ENCODE results near the gene NGB. TPM values are rescaled to one million over a fixed set of nuclear protein-coding genes. Genes with fewer than 3 reads are reported as not detected.

The NGB gene
- total and polyA plus RNA-seq, 2 experiments from 2014 or later: not detected

- Histone ChIP-seq H3K4me1 (ENCODE audit: insufficient read depth) (no peaks in the 10 kb centered on the region), H4K20me1 (ENCODE audit: insufficient read depth, poor library complexity, severe bottlenecking) (no peaks in the 10 kb centered on the region), H3K9me3 (ENCODE audit: low read depth) (no peaks in the 10 kb centered on the region), H3K9me2 (replicated peaks; ENCODE audit: insufficient read depth) (no peaks in the 10 kb centered on the region), H3K36me3 (replicated peaks; ENCODE audit: insufficient read depth, low read depth) (no peaks in the 10 kb centered on the region), H3K27me3 (no peaks in the 10 kb centered on the region), H3K4me2 (no peak overlapping the region), H2AFZ (no peak overlapping the region), H3K27ac (no peak overlapping the region), H3K4me3 (no peak overlapping the region), H3K79me2 (no peaks in the 10 kb centered on the region)
- WGBS (ENCODE audit: low lambda C conversion rate, missing lambda C conversion rate): 58% methylated on average over 10 of the region's 11 CpGs
- DNase-seq (ENCODE audit: low spot score): no peak
- no peak for TF ChIP-seq EZH2 (IDR thresholded peaks at IDR 0.05; ENCODE audit: borderline replicate concordance)
- no peak for TF ChIP-seq EZH2phosphoT487 (IDR thresholded peaks at IDR 0.05; ENCODE audit: low read depth, severe bottlenecking, unreplicated experiment)
- TF ChIP-seq, protein P1, sequence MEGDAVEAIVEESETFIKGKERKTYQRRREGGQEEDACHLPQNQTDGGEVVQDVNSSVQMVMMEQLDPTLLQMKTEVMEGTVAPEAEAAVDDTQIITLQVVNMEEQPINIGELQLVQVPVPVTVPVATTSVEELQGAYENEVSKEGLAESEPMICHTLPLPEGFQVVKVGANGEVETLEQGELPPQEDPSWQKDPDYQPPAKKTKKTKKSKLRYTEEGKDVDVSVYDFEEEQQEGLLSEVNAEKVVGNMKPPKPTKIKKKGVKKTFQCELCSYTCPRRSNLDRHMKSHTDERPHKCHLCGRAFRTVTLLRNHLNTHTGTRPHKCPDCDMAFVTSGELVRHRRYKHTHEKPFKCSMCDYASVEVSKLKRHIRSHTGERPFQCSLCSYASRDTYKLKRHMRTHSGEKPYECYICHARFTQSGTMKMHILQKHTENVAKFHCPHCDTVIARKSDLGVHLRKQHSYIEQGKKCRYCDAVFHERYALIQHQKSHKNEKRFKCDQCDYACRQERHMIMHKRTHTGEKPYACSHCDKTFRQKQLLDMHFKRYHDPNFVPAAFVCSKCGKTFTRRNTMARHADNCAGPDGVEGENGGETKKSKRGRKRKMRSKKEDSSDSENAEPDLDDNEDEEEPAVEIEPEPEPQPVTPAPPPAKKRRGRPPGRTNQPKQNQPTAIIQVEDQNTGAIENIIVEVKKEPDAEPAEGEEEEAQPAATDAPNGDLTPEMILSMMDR (IDR thresholded peaks at IDR 0.05; ENCODE audit: poor library complexity): no peak
Measured at GRCh38 chr14:77259025-77259715, 11.8 kb downstream of the NGB start.

DNA sequence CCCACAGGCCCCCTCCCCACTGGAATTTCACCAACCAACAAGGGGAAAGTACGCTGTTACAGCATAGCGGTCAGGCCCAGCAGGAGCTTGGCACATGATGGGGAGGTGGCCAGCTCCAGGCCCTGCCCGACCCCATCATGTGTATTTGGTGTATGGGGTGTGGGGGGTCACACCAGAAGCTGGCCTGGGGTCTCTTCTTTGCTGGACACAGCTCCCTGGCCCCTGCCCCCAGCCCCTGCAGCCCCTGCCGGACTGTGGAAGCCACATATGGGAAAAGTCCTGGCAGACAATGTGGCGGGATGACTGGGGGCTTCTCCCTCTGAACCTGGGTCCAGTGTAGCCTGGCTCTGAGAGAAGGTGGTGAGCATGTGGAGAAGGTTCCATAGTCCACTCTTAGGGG is 12.4 kb downstream of the NGB start:
- TF ChIP-seq EZH2phosphoT487 (IDR thresholded peaks at IDR 0.05; ENCODE audit: low read depth, severe bottlenecking, unreplicated experiment) (no peak), EZH2 (IDR thresholded peaks at IDR 0.05; ENCODE audit: borderline replicate concordance) (no peak)
- TF ChIP-seq, protein P1 (IDR thresholded peaks at IDR 0.05; ENCODE audit: poor library complexity): no peak
- no peak for DNase-seq (ENCODE audit: low spot score)

DNA sequence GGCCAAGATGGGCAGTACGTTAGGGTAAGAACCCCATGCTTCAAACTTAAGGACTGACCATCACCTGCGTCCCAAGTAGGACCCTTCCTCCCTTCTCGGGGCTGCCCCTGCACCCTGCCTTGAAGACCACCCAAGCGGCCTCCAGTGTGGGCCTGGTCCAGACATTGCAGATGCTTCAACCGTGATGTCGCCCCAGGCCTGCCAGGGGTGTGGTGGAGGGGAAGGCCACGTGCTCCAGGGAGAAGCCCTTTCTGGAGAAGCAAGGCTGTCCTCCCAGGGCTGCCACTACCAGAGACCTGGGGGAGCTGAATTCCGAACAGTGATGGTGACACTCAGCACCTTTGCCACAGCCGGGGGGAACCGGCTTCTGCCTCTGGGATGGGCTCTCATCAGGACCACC is 13.3 kb downstream of the NGB start:
- Histone ChIP-seq H3K4me3 (no peak overlapping the region), H4K20me1 (ENCODE audit: insufficient read depth, poor library complexity, severe bottlenecking) (no peaks in the 10 kb centered on the region), H2AFZ (no peak overlapping the region), H3K27me3 (no peaks in the 10 kb centered on the region), H3K4me1 (ENCODE audit: insufficient read depth) (no peaks in the 10 kb centered on the region), H3K4me2 (no peak overlapping the region), H3K79me2 (no peaks in the 10 kb centered on the region), H3K36me3 (replicated peaks; ENCODE audit: insufficient read depth, low read depth) (no peaks in the 10 kb centered on the region), H3K9me2 (replicated peaks; ENCODE audit: insufficient read depth) (no peaks in the 10 kb centered on the region), H3K27ac (no peak overlapping the region), H3K9me3 (ENCODE audit: low read depth) (no peaks in the 10 kb centered on the region)
- TF ChIP-seq, protein P1 (IDR thresholded peaks at IDR 0.05; ENCODE audit: poor library complexity): no peak
- TF ChIP-seq EZH2 (IDR thresholded peaks at IDR 0.05; ENCODE audit: borderline replicate concordance) (no peak), EZH2phosphoT487 (IDR thresholded peaks at IDR 0.05; ENCODE audit: low read depth, severe bottlenecking, unreplicated experiment) (no peak)
- WGBS (ENCODE audit: low lambda C conversion rate, missing lambda C conversion rate): 93% methylated on average over 10 of the region's 10 CpGs
- DNase-seq (ENCODE audit: low spot score): no peak

More for the DNA sequence above, 12.4 kb downstream of the NGB start:
- no peaks in the 10 kb centered on the region for H3K79me2 ChIP-seq
- H3K27ac ChIP-seq: no peak overlapping the region
- H3K4me1 ChIP-seq (ENCODE audit: insufficient read depth): no peaks in the 10 kb centered on the region
- 91% methylated on average over 4 of the region's 5 CpGs for WGBS (ENCODE audit: low lambda C conversion rate, missing lambda C conversion rate)
- H3K9me3 ChIP-seq (ENCODE audit: low read depth): no peaks in the 10 kb centered on the region
- no peaks in the 10 kb centered on the region for H3K36me3 ChIP-seq (replicated peaks; ENCODE audit: insufficient read depth, low read depth)
- no peaks in the 10 kb centered on the region for H3K27me3 ChIP-seq
- H2AFZ ChIP-seq: no peak overlapping the region
- H3K4me3 ChIP-seq: no peak overlapping the region
- H3K4me2 ChIP-seq: no peak overlapping the region
- no peaks in the 10 kb centered on the region for H3K9me2 ChIP-seq (replicated peaks; ENCODE audit: insufficient read depth)
- H4K20me1 ChIP-seq (ENCODE audit: insufficient read depth, poor library complexity, severe bottlenecking): no peaks in the 10 kb centered on the region
